CD14-positive monocyte (primary cell): ENCODE measurements around the gene VPS52. TPM values are rescaled to one million over a fixed set of nuclear protein-coding genes. Genes with fewer than 3 reads are reported as not detected.
A peak's percentile ranks its signal among the peaks of the same experiment; 100 is the strongest.

Source experiments
- DNase-seq, 3 donors: peaks; one replicate each; pipeline ENCODE4 v3.0.0-alpha.2; 2011 to 2022
- H2AFZ ChIP-seq: 2 replicates; pipeline ENCODE4 v1.6.0; 2012; ENCODE audit warnings: mild to moderate bottlenecking, low read depth, low read length, inconsistent platforms; ENCODE audit not compliant: insufficient read depth, poor library complexity, severe bottlenecking
- H3K27ac ChIP-seq, 2 donors: 1 replicate in 1 of 2; 2 replicates in 1 of 2; pipeline ENCODE4 v1.5.1; 2012 to 2013; ENCODE audit warnings: low read length in 2 of 2, control low read depth in 1 of 2, inconsistent platforms in 1 of 2, low read depth in 1 of 2, mild to moderate bottlenecking in 1 of 2
- H3K27me3 ChIP-seq, 2 donors: one replicate each; pipeline versions ENCODE4 v1.6.0 to v1.6.1; 2011 to 2013; ENCODE audit warnings: low read length in 2 of 2; ENCODE audit not compliant: control insufficient read depth in 2 of 2, insufficient read depth in 2 of 2
- H3K36me3 ChIP-seq, 2 donors: replicated peaks in 1 of 2; 1 replicate in 1 of 2; 2 replicates in 1 of 2; pipeline versions ENCODE4 v1.5.1 to v1.6.1; 2012 to 2013; ENCODE audit warnings: low read length in 2 of 2, control low read depth in 1 of 2, inconsistent platforms in 1 of 2, mild to moderate bottlenecking in 1 of 2; ENCODE audit not compliant: insufficient read depth in 2 of 2, control insufficient read depth in 1 of 2
- H3K4me1 ChIP-seq, 2 donors: 1 replicate in 1 of 2; 2 replicates in 1 of 2; pipeline versions ENCODE4 v1.5.1 to v1.6.1; 2012 to 2013; ENCODE audit warnings: low read length in 2 of 2, control low read depth in 1 of 2, inconsistent platforms in 1 of 2, mild to moderate bottlenecking in 1 of 2, moderate library complexity in 1 of 2; ENCODE audit not compliant: insufficient read depth in 2 of 2, control insufficient read depth in 1 of 2
- H3K4me2 ChIP-seq: replicated peaks from 2 replicates; pipeline ENCODE3; 2012; ENCODE audit warnings: low read length, moderate library complexity, mild to moderate bottlenecking; ENCODE audit not compliant: poor library complexity, severe bottlenecking; ENCODE audit errors: extremely low read depth
- H3K4me3 ChIP-seq, 3 experiments: fragments of 200-600 bp in 1 of 3; sonication (generic) in 1 of 3; replicated peaks in 1 of 3; 1 replicate in 2 of 3; 2 replicates in 1 of 3; pipeline ENCODE4 v1.5.1; 2011 to 2013; ENCODE audit warnings: low read length in 3 of 3, mild to moderate bottlenecking in 3 of 3, control low read depth in 2 of 3, low read depth in 2 of 3, inconsistent platforms in 1 of 3, moderate library complexity in 1 of 3
- H3K79me2 ChIP-seq: 2 replicates; pipeline ENCODE4 v1.6.0; 2012; ENCODE audit warnings: mild to moderate bottlenecking, control low read depth, inconsistent platforms, low read length, moderate library complexity; ENCODE audit not compliant: insufficient read depth
- H3K9ac ChIP-seq: 2 replicates; pipeline ENCODE4 v1.6.0; 2017; ENCODE audit warnings: low read length, mild to moderate bottlenecking; ENCODE audit not compliant: insufficient read depth, poor library complexity, severe bottlenecking
- H3K9me3 ChIP-seq, 2 donors: replicated peaks in 1 of 2; 1 replicate in 1 of 2; 2 replicates in 1 of 2; pipeline versions ENCODE4 v1.5.1 to v1.6.1; 2012 to 2013; ENCODE audit warnings: low read length in 2 of 2, control low read depth in 1 of 2; ENCODE audit not compliant: control insufficient read depth in 1 of 2, insufficient read depth in 1 of 2
- H4K20me1 ChIP-seq: 2 replicates; pipeline ENCODE4 v1.6.0; 2012; ENCODE audit warnings: mild to moderate bottlenecking, low read length, control low read depth, moderate library complexity; ENCODE audit not compliant: insufficient read depth
- H3K27ac Mint-ChIP-seq, 7 donors: one replicate each; pipeline ENCODE4 v1.8.0; 2020; ENCODE audit warnings: mild to moderate bottlenecking in 7 of 7, mixed read lengths in 7 of 7, moderate library complexity in 6 of 7, inconsistent platforms in 2 of 7
- H3K27me3 Mint-ChIP-seq, 3 donors: one replicate each; pipeline ENCODE4 v1.8.0; 2021 to 2022; ENCODE audit warnings: low read depth in 3 of 3, mild to moderate bottlenecking in 3 of 3, mixed read lengths in 3 of 3, moderate library complexity in 3 of 3, inconsistent platforms in 1 of 3
- H3K36me3 Mint-ChIP-seq, 2 donors: one replicate each; pipeline ENCODE4 v1.8.0; 2020; ENCODE audit warnings: mixed read lengths in 2 of 2, inconsistent platforms in 1 of 2, mild to moderate bottlenecking in 1 of 2
- H3K4me1 Mint-ChIP-seq: one replicate; pipeline ENCODE4 v1.8.0; 2020; ENCODE audit warnings: mild to moderate bottlenecking, mixed read lengths
- H3K4me3 Mint-ChIP-seq, 2 donors: one replicate each; pipeline ENCODE4 v1.8.0; 2020; ENCODE audit warnings: mild to moderate bottlenecking in 2 of 2, mixed read lengths in 2 of 2, moderate library complexity in 1 of 2
- H3K9me3 Mint-ChIP-seq, 7 donors: one replicate each; pipeline ENCODE4 v1.8.0; 2020 to 2022; ENCODE audit warnings: mixed read lengths in 7 of 7, mild to moderate bottlenecking in 6 of 7, moderate library complexity in 6 of 7, inconsistent platforms in 2 of 7
- WGBS: methylation state at CpG from one replicate; pipeline ENCODE4 v1.1.5; 2013; ENCODE audit warnings: missing lambda C conversion rate; ENCODE audit not compliant: insufficient coverage; 5-methylcytosine and 5-hydroxymethylcytosine counted together
- intact Hi-C, 2 donors: fragments of 100-400 bp; cut with micrococcal nuclease; formaldehyde crosslinking; loops; one replicate each; pipeline versions ENCODE4 v1.15.0 to v1.15.1; 2023
- polyA plus RNA-seq, 3 donors: library from polyadenylated mRNA; depleted of rRNA in 1 of 3; unstranded in 2 of 3; stranded (reverse) in 1 of 3; fragments of 300-500 nt in 2 of 3; fragments of >200 nt in 1 of 3; fragmentation: Illumina TruSeq in 2 of 3; gene quantifications; 1 replicate in 2 of 3; 2 replicates in 1 of 3; pipeline ENCODE4 v1.2.3, GENCODE V29; 2012 to 2021
- TF ChIP-seq, protein P1 (sequence below): fragments of 200-600 bp; IDR thresholded peaks from one replicate; pipeline ENCODE4 v1.8.0; 2022; ENCODE audit warnings: antibody characterized with exemption, mild to moderate bottlenecking

VPS52 gene
- polyA plus RNA-seq, 3 donors: 11.0 to 150 (median 14.5) TPM

DNA sequence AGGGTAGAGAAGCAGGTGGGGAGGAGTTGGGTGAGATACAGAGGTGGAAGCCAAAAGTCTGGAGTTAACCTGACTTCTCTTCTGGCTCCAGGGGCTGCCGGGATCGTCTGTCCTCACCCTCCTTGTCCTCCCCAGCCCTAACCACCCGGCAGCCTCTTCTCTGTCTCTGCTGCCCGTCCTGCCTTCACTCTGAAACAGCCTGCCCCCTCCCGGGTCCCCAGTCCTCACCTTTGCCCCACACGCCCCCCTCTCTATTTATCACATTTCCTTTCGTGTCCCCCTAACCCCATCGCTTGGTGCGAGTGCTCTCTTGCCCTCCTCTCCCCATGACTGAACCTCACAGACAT is 57.7 kb downstream of the VPS52 start:
- Histone ChIP-seq H3K4me2 (peak overlapping the region; percentile 53), H3K9me3 (no peaks in the 10 kb centered on the region), H2AFZ (peak overlapping the region; percentile 32), H3K4me3 (no peak overlapping the region), H3K4me1 (peaks cover 16 to 19% of the 10 kb centered on the region in 2 donors), H4K20me1 (no peaks in the 10 kb centered on the region), H3K36me3 (peaks cover 10 to 29% of the 10 kb centered on the region in 2 donors), H3K79me2 (no peaks in the 10 kb centered on the region), H3K27ac (no peak overlapping the region), H3K9ac (no peak overlapping the region), H3K27me3 (peaks cover 10 to 28% of the 10 kb centered on the region in 2 donors)
- Mint-ChIP-seq H3K9me3 (peaks cover 0 to 7% (median 0%) of the 10 kb centered on the region in 7 donors), H3K27me3 (peaks cover 26 to 35% (median 30%) of the 10 kb centered on the region in 3 donors), H3K4me3 (peak overlapping the region in 1 of 2 donors; percentile 87), H3K27ac (peak overlapping the region in 1 of 7 donors; percentile 10), H3K4me1 (peaks cover 24% of the 10 kb centered on the region), H3K36me3 (peaks cover 23 to 29% of the 10 kb centered on the region in 2 donors)
- intact Hi-C loops: loop anchor here in 1 of 2 donors (5.0 kb wide), 1 partner anchor 33 kb away; no protein-coding TSS in a partner anchor
- TF ChIP-seq, protein P1, sequence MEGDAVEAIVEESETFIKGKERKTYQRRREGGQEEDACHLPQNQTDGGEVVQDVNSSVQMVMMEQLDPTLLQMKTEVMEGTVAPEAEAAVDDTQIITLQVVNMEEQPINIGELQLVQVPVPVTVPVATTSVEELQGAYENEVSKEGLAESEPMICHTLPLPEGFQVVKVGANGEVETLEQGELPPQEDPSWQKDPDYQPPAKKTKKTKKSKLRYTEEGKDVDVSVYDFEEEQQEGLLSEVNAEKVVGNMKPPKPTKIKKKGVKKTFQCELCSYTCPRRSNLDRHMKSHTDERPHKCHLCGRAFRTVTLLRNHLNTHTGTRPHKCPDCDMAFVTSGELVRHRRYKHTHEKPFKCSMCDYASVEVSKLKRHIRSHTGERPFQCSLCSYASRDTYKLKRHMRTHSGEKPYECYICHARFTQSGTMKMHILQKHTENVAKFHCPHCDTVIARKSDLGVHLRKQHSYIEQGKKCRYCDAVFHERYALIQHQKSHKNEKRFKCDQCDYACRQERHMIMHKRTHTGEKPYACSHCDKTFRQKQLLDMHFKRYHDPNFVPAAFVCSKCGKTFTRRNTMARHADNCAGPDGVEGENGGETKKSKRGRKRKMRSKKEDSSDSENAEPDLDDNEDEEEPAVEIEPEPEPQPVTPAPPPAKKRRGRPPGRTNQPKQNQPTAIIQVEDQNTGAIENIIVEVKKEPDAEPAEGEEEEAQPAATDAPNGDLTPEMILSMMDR: no peak
- WGBS: 7% methylated on average over 7 of the region's 9 CpGs
- no peak for DNase-seq

DNA sequence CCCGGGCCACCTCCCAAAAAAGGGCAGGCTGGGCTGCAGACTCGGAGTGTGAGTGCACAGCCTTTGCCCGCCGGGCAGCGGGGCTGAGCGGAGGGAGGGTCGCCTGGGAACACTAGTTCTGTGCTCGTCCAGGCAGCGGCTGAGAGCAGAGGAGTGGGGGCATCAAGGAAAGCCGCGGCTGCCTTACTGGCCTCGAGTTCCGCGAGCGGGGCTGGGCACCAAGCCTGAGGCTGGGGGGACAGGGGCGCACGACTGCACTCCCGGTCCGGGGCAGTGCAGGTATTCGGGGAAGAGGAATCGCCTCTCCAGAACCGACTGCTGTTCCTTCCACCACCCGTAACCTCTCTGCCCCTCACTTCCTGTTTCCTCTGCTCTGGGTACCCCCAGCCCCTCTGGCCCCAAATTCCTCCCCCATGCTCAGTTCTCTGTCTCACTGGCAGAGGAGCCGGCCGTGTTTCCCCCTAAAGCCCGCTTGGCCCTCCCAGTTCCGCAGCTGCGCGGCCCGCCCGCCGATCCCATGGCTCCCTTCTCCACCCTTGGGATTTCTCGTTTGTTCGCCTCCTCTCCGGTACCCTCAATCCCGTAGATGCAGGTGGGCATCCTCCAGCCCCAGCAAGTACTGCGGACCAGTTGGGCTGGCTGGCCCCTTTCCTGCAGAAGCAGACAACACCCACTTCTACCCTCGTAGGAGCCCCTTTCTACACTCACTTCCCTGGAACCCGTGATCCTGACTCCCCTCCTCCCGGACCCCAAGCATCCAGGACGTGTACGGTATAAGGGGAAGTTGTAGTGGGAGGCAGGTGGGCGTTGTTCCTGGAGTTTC is 58.3 kb downstream of the VPS52 start:
- peak overlapping the region; percentile 32 for H2AFZ ChIP-seq
- peaks cover 23 to 29% of the 10 kb centered on the region in 2 donors for H3K36me3 Mint-ChIP-seq
- peak overlapping the region in 2 of 3 experiments; percentile 29 to 42 for H3K4me3 ChIP-seq
- peaks cover 10 to 28% of the 10 kb centered on the region in 2 donors for H3K27me3 ChIP-seq
- peaks cover 20 to 23% of the 10 kb centered on the region in 2 donors for H3K4me1 ChIP-seq
- H3K27ac ChIP-seq: no peak overlapping the region
- H3K9ac ChIP-seq: peak overlapping the region; percentile 28
- WGBS: under 1% methylated on average over 30 of the region's 43 CpGs
- TF ChIP-seq, protein P1: no peak
- H3K4me1 Mint-ChIP-seq: peaks cover 28% of the 10 kb centered on the region
- H3K9me3 ChIP-seq: no peaks in the 10 kb centered on the region
- peaks cover 10 to 29% of the 10 kb centered on the region in 2 donors for H3K36me3 ChIP-seq
- intact Hi-C loops: loop anchor here in 1 of 2 donors (5.0 kb wide), 1 partner anchor 34 kb away; no protein-coding TSS in a partner anchor
- peaks cover 0 to 7% (median 0%) of the 10 kb centered on the region in 7 donors for H3K9me3 Mint-ChIP-seq
- no peaks in the 10 kb centered on the region for H4K20me1 ChIP-seq
- peak overlapping the region; percentile 62 to 87 for H3K4me3 Mint-ChIP-seq
- H3K79me2 ChIP-seq: no peaks in the 10 kb centered on the region
- peak in 1 of 3 donors; percentile 43 for DNase-seq
- peaks cover 26 to 35% (median 30%) of the 10 kb centered on the region in 3 donors for H3K27me3 Mint-ChIP-seq
- peak overlapping the region; percentile 53 for H3K4me2 ChIP-seq
- H3K27ac Mint-ChIP-seq: peak overlapping the region in 1 of 7 donors; percentile 76
